Upper lobe of right lung (tissue), 1 donor: ENCODE results near the gene MYO1B. TPM values are rescaled to one million over a fixed set of nuclear protein-coding genes. Genes with fewer than 3 reads are reported as not detected.

Experiments
- ATAC-seq: fragments of 200-7000 bp; cut with Tn5 transposase; one replicate; pipeline ENCODE4 v1.9.1; 2020; ENCODE audit warnings: mild to moderate bottlenecking, moderate library complexity
- DNase-seq: peaks from one replicate; pipeline ENCODE4 v3.0.0-alpha.2; 2020
- H3K27ac ChIP-seq: fragments of 200-600 bp; one replicate; pipeline ENCODE4 v1.8.0; 2022
- H3K27me3 ChIP-seq: fragments of 200-600 bp; one replicate; pipeline ENCODE4 v1.8.0; 2022; ENCODE audit warnings: mild to moderate bottlenecking
- H3K36me3 ChIP-seq: fragments of 200-600 bp; one replicate; pipeline ENCODE4 v1.8.0; 2022
- H3K4me1 ChIP-seq: fragments of 200-600 bp; one replicate; pipeline ENCODE4 v1.8.0; 2022
- H3K4me3 ChIP-seq: fragments of 200-600 bp; one replicate; pipeline ENCODE4 v1.8.0; 2022; ENCODE audit warnings: mild to moderate bottlenecking
- H3K9me3 ChIP-seq: fragments of 200-600 bp; one replicate; pipeline ENCODE4 v1.8.0; 2022
- intact Hi-C: fragments of 100-400 bp; cut with DNase I; formaldehyde crosslinking; loops from one replicate; pipeline ENCODE4 v1.11.0; 2022
- long read RNA-seq: library from polyadenylated mRNA; unstranded; transcript quantifications from one replicate; pipeline ENCODE4 v2.0.0, GENCODE V29; 2021
- total RNA-seq: library from RNA; stranded (reverse); fragmentation: NEBNext Ultra II Directional; extraction: Animal tissue kit (Norgen Biotek cat#: 25700); gene quantifications from one replicate; pipeline ENCODE4 v1.2.1, GENCODE V29; 2021
- TF ChIP-seq, protein P1 (sequence below): fragments of 200-600 bp; IDR thresholded peaks from one replicate; pipeline ENCODE4 v1.8.0; 2022; ENCODE audit warnings: antibody characterized with exemption
- donor health status: DM: no; HTN: yes; CAD: no; lungs with severe emphysema.

MYO1B gene
- total RNA-seq: 231 TPM
- long read RNA-seq, full-length matches to known transcripts: 120 of 276 reads
- long read RNA-seq, partial matches to known transcripts: 116 of 276 reads
- long read RNA-seq, other reads (novel, unspliced or antisense): 40 of 276 reads

DNA sequence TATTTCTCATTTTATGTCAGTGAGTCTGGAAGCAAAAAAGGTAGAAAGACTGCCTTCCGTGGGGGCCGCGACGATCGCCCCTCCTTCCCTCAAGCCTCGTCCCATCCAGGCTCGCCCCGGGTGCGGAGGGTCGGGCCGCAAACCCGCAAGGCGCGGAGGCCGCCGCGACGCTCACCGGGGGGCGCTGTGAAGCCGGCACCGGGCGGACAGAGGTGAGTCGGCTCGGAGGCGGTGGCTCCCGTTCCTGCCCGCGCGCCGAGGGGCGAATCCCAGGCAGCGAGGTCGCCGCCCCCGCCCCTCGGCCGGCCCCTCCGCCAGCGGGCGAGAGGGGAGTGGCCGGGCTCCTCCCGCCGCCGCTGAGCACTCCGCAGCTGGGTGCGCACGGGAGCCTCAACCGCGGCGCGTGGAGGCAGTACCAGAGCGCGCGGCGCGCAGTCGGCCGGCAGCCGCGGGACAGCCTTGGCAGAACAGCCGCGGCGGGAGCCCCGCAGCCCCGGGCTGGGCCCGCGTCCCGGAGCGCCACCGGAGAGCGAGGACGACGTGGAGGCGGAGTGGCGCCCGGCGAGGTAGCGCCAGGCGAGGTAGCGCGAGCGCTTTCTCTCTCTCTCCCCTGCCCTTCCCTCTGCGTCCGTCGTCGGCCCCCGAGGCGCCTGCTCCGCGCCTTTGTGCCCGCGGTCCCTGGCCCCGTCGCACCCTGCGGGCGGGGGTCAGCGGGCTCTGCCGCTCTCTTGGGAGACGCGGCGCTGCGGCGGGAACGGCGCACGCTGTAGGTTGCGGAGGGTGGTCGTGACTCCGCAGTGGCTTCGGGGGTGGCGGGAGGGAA, at the start of gene MYO1B:
Gene MYO1B, plus strand, starts transcription at position 359 of the 823 bp plus-strand sequence. CDS start 31,492 bp downstream, outside the sequence.
- H3K27me3 ChIP-seq: no peaks in the 10 kb centered on the region
- TF ChIP-seq, protein P1, sequence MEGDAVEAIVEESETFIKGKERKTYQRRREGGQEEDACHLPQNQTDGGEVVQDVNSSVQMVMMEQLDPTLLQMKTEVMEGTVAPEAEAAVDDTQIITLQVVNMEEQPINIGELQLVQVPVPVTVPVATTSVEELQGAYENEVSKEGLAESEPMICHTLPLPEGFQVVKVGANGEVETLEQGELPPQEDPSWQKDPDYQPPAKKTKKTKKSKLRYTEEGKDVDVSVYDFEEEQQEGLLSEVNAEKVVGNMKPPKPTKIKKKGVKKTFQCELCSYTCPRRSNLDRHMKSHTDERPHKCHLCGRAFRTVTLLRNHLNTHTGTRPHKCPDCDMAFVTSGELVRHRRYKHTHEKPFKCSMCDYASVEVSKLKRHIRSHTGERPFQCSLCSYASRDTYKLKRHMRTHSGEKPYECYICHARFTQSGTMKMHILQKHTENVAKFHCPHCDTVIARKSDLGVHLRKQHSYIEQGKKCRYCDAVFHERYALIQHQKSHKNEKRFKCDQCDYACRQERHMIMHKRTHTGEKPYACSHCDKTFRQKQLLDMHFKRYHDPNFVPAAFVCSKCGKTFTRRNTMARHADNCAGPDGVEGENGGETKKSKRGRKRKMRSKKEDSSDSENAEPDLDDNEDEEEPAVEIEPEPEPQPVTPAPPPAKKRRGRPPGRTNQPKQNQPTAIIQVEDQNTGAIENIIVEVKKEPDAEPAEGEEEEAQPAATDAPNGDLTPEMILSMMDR: peak; percentile 48
- ATAC-seq: peak; percentile 93
- peak; percentile 92 for DNase-seq
- peak within 1 kb of the TSS; percentile 77 for H3K4me3 ChIP-seq
- intact Hi-C loops: no loop called here
- H3K9me3 ChIP-seq: no peaks in the 10 kb centered on the region
- H3K27ac ChIP-seq: peak within 1 kb of the TSS; percentile 85
- no peaks in the 10 kb centered on the region for H3K36me3 ChIP-seq
- peaks cover 32% of the 10 kb centered on the region for H3K4me1 ChIP-seq

DNA sequence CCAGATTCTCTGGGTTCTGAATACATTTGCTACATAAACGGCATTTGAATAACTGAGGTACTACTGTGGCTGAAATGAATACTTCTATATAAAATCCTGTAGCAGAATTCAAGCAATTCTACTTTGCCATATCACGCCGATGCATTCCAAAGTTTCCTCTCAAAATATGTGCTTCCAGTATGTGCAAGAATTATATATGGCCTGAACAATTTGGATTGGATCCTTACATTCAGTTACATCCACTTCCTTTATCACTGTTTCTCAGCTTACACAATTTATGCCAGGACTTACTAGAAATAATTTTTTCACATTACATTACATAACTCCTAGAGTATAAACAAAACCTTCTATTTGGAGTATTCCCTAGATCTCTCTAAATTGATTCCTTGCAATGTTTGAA, 48.1 kb upstream of the MYO1B start:
- no peaks in the 10 kb centered on the region for H3K27me3 ChIP-seq
- intact Hi-C loops: no loop called here
- no peaks in the 10 kb centered on the region for H3K9me3 ChIP-seq
- H3K4me3 ChIP-seq: no peak overlapping the region
- H3K36me3 ChIP-seq: no peaks in the 10 kb centered on the region
- TF ChIP-seq, protein P1: no peak
- DNase-seq (no peak), ATAC-seq (no peak)
- H3K4me1 ChIP-seq: peaks cover 3% of the 10 kb centered on the region
- no peak overlapping the region for H3K27ac ChIP-seq

DNA sequence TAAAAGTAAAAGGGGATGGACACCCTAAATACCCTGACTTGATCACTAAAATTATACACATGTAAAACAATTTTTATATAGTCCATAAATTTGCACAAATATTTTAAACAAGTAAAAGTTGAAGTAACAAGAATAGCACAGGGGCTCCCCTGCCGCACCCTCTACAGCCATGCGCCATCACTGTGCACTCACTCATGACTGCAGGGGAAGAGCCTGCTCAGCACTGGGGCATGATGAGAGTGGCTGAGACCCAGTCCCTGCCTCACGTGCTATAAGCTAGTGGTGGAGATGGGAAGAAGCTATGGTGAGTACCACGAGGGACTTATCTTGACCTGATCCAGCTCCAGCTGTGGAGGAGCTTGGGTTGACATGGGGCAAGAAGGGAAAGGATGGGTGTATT, 46.9 kb upstream of the MYO1B start:
- H3K4me1 ChIP-seq: peaks cover 7% of the 10 kb centered on the region
- intact Hi-C loops: no loop called here
- H3K4me3 ChIP-seq: no peak overlapping the region
- no peak overlapping the region for H3K27ac ChIP-seq
- no peak for DNase-seq
- no peaks in the 10 kb centered on the region for H3K36me3 ChIP-seq
- no peaks in the 10 kb centered on the region for H3K9me3 ChIP-seq
- TF ChIP-seq, protein P1: no peak
- no peaks in the 10 kb centered on the region for H3K27me3 ChIP-seq
- no peak for ATAC-seq

DNA sequence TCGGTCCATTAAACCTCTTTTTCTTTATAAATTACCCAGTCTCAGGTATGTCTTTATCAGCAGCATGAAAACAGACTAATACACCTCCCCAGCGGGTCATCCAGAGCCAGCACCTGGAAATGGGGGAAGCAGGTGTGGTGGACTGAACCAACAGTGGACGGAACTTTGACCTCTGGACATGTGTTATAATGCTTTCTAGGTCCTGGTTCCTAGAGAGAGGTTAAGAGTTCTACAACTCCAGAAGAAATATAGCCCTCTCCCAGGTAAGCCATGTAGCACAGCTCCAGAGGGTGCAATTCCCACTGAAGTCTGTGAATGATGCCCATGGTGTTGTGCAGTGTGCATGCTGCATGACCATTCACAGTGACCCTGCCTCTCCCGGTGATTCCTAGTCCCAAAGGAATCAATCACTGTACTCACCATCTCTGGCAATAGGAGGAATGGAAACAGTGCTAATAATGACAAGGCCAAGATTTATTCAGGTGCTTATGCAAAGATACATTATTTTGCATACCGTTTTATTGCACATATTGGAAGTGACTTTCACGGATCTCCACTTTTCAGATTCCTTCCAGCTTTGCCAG, 45.2 kb upstream of the MYO1B start:
- Histone ChIP-seq H3K4me1 (peaks cover 7% of the 10 kb centered on the region), H3K27ac (no peak overlapping the region), H3K36me3 (no peaks in the 10 kb centered on the region), H3K27me3 (no peaks in the 10 kb centered on the region), H3K4me3 (no peak overlapping the region), H3K9me3 (no peaks in the 10 kb centered on the region)
- ATAC-seq: no peak
- intact Hi-C loops: no loop called here
- no peak for DNase-seq
- TF ChIP-seq, protein P1: no peak

DNA sequence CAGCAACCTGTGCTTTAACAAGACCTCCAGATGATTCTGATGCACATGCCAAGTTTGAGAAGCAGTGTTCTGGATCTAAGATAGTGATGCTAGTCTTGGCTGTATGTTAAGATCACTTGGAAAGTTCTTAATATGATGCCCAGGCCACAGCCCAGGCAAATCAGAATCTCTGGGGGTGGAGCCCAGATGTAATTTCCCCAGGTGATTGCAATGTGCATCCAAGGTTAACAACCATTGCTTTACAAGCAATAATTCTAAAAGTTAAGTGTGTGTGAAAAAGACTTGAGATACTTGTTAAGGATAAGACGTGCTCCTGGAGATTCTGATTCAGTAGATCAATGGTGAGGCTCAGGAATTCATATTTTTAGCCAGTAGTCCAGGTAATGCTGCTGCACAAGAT, 44.3 kb upstream of the MYO1B start:
- Histone ChIP-seq H3K4me1 (peaks cover 7% of the 10 kb centered on the region), H3K27me3 (no peaks in the 10 kb centered on the region), H3K27ac (no peak overlapping the region), H3K9me3 (no peaks in the 10 kb centered on the region), H3K36me3 (no peaks in the 10 kb centered on the region), H3K4me3 (no peak overlapping the region)
- TF ChIP-seq, protein P1: no peak
- ATAC-seq: no peak
- no peak for DNase-seq
- intact Hi-C loops: no loop called here
